NCI-H2227 (cell line): ENCODE results near the gene EIF5.

Source experiments
- DNase-seq: peaks from one replicate; lab custom pipeline; 2025; ENCODE audit not compliant: unreplicated experiment; lab: John Stamatoyannopoulos, UW

Gene EIF5

DNA sequence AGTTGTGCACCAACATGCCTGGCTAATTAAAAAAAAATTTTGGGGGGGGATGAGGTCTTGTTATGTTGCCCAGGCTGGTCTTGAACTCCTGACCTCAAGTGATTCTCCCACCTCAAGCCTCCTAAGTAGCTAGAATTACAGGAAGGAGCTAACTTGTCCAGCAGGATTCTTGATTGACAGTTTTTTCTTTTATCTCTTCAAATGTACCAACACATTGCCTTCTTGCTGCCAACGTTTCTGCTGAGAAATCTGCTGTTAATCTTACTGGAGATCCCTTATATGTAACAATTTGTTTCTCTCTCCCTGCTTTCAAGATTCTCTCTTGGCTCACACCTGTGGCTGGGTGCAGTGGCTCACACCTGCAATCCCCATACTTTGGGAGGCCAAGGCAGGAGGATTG, 28.7 kb downstream of the EIF5 start:
- peak; percentile 15 for DNase-seq

DNA sequence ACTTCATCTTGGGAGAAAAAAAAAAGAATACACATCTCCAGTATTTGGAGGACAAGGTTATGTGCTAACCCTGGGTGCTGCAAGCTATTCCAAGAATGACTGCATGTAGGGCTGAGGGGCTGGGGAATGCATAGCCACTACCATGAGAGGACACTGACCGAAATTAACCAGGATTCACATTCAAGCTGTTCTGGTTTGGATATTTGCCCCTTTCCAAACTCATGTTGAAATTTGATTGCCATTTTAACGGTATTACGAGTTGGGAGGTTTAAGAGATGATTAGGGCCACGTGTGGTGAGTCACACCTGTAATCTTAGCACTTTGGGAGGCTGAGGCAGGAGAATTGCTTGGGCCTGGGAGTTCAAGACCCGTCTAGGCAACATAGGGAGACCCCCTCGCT, 32.7 kb downstream of the EIF5 start:
- DNase-seq: no peak

DNA sequence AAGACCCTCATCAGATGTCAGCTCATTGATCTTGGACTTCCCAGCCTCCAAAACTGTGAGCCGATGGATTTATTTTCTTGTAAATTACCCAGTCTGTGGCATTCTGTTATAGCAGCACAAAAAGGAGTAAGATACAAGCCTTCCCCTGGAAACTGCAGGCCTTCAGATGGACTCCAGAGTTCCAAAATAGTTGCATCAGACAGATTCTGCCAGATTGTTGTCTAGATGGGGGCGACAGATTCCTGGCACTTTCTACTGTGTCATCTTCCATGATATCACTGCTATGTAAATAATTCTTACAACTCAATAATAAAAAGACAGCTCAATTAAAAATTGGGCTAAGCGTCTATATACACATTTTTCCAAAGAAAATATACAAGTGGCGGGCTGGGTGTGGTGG, 34.0 kb downstream of the EIF5 start:
- DNase-seq: no peak

DNA sequence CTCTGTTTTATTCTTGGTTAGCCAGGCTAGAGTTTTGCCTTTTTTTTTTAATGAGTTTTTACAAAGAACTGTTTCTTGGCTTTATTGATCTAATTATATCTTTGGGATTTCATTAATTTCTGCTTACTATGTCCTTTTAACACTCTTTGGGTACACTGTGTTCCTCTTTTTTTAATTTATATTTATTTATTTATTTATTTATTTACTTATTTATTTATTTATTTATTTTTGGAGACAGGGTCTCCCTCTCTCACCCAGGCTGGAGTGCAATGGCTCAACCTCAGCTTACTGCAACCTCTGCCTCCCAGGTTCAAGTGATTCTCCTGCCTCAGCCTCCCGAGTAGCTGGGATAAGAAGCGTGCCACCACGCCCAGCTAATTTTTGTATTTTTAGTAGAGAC, 36.0 kb downstream of the EIF5 start:
- DNase-seq: no peak

DNA sequence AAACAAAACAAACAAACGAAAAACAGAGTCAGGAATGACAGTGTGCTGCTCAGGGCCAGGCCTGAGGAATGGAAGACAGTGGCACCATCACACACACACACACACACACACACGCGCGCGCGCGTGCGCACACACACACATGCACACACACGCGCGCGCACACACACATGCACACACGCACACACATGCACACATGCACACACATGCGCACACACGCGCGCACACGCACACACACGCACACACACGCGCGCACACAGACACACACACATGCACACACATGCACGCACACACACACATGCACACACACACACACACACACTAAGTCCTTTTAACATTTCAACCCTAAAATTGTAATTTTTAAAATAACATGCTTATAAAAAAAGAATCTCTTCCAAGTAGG, 38.0 kb downstream of the EIF5 start:
- DNase-seq: no peak

DNA sequence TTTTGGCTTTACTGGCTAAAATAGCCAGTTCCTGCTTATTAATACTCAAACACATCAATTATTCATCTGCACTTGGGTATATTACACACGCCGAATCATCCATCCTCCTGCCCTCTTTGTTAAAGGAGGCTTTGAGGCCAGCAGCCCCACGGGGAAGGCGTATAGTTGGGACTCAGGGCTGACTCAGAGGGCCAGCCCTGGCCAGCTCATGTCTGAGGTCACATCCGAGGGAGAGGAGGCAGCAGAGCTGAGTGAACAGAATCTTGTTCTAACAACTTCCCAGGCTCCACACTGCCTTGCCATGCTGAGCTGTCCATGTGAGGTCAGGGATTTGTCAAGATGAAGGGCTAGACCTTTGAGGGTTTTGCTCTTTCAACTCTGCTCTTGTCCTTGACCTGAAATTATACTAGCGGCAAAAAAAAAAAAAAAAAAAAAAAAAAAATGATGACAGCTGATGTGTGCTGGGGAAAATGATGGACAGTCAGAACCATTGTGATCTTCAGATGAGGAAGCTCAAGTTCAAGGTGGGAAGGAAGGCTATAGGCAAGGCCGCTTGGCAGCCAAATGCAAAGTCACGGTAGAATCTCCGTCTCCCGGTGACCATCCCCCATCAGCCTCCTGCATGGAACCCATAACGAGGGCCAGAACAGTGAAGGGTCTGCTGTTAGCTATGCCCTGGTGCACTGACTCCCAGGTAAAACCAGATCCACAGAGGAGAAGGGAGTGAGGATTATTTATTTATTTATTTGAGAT, 38.7 kb downstream of the EIF5 start:
- DNase-seq: no peak

DNA sequence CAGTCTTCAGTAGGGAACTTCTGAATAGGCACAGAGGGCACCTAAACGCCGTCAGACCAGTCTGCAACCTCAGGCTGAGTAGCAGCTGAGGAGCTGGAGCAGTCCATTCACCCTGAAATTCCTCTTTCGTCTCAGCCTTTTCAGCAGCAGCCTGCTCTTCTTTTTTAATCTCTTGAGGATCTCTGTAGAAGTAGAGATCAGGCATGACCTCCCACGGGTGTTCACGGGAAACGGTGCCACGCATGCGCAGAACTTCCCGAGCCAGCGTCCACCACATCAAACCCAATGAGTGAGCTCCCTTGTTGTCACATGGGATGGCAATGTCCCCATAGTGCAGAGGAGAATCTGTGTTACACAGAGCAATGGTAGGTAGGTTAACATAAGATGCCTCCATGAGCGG, 40.1 kb downstream of the EIF5 start:
- peak; percentile 12 for DNase-seq

DNA sequence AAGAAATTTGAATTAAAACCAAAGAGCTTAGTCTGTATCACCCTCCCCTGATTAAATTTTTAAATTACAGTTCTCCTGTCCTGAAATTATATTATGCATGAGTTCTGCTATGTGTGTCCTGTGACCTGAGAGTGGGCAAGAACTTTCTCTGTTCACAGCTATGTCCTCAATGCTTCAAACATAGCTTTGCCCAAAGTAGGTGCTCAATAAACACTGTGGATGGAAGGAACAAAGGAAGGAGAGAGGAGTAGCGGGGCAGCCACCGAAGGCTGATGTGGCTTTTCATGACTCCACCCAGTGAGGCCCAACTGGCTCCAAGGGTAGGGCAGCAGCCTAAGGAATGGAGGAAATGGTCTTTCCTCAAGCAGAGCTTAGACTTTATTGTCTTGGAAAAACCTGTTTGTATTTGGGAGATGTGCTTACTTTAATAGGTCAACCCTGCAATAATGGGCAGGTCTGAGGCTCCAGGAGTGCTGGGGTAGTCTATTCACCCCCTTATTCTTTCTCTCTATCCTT, 43.5 kb downstream of the EIF5 start:
- no peak for DNase-seq

DNA sequence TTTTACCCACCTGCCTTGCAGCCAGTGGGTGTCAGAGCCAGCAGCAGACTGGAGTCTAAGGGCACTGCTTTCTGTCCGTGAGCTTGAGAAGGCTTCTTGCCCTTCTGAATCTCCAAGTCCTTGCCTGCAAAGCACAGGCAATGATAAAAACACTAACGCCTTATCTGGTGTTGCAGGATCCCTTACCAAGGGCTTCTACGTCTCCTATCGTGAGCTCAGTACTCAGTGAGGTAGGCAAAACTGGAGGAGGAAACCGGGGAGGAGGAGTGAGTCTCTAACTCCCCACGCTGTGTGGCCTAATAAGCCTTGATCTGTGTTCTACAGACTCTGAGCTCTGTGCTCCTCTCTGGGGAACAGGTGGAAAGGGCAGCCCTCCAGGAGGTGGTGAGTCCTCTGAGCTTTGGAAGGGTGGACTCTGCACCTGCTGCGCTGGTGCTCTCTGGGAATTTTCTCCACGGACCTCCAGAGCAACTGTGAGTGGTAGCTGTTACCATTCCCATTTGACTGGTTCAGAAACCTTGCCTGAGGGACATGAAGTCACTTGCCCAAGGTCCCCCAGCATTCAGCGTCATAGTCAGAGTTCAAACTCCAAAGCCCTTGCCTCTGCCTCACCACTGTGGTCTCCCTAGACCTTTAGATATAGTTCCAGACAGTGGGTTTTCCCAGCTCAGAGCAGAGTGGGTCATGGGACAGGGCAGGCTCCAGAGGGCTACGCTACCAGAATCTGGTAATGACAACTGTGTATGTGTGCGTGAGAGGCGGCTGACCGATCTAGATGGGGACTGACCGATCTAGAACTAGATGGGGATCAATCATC, 44.2 kb downstream of the EIF5 start:
- no peak for DNase-seq

DNA sequence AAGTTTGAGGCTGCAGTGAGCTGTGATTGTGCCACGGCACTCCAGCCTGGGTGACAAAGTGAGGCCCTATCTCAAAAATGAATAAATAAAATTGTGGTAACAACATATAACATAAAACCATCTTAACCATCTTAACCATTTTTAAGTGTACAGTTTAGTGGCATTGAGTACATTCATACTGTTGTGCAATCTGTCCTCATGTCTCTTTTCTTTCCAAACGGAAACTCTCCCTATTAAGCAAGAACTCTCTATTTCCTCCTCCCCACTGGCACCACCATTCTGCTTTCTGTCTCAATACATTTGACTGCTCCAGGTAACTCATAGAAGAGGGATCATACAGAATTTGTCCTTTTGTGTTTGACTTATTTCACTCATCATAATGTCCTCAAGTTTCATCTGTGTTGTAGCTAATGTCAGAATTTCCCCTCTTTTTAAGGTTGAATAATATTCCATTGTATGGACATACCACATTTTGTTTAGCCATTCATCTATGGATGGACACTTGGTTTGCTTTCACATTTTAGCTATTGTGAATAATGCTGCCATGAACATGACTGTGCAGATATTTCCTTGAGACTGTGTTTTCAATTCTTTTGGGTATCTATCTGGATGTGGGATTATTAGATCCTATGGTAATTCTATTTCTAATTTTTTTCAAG, 46.8 kb downstream of the EIF5 start:
- no peak for DNase-seq

DNA sequence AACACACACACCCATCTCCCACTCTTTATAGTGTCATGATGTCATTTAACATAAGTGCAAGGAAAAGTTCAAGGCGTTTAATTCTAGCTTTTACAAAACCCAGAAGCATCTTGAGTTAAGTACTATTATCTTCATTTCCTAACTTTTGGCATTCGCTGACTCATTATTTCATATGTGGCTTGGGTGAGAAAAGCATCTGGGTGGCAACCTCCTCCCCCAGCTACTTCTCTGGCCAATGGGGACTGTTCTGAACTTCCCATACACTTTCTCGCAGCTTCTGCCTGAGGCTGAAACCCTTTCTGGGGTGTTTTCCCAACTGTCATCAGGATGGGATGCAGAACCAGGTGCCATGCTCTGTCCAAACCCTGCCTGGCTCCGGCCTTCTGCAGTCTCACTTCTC, 48.3 kb downstream of the EIF5 start:
- no peak for DNase-seq

DNA sequence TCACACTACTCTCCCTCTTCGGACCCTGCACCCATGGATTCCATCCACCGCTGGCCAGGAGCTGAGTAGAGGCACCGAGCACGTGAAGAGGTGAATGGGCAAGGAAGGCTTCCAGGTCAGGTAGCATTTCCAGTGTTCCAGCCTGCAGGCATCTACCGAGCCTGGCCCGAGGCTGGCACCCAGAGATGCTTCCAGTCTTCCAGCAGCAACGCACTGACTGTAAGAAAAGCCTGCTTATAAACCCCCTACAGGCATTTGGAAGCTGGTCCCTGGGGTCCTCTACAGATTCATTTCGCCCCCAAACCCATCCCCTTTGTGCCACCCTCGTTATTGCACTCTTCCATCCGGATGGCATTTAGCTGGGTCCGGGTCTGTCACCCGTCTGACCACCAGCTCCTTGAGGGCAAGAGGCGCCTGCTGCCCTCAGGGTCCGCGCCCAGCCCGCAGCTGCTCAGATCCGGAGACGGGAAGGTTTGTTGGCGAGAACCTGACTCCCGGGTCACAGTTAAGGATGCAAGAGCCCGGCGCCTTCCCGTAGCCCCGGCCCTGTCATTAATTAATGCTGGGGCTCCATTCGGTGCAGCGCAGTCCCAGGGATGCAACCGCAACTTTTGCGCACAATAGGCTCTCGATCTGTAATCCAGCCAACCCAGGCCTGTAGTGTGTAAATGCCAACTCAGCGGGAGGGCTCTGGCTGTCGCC, 50.6 kb downstream of the EIF5 start:
- DNase-seq: no peak

DNA sequence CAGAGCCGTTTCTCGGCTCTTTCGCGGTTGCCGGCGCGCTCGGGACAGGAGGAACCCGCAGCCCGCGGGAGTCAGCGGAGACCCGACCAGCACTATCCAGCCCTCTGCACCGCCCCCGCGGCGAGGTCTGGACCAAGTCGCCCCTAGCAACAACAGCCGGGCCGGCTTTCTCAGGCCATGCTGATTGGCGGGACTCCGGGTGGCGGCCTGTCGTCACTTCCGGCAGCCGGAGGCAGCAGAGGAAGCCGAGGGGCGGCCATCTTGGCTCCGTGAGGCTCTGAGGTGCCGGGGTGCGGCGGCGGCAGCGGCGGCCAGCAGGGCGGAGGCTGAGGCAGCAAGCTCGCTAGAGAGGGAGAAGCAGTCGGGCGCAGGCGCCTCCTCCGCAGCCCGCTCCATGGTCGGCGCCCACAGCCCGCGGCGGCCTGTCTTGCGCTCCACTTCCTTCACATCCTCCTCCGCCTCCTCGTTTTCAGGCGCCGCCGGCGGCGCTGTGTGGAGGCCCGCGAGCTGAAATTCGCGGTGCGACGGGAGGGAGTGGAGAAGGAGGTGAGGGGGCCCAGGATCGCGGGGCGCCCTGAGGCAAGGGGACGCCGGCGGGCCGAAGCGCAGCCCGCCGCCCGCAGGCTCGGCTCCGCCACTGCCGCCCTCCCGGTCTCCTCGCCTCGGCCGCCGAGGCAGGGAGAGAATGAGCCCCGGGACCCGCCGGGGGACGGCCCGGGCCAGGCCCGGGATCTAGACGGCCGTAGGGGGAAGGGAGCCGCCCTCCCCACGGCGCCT, 51.3 kb downstream of the EIF5 start, which contains the start of gene MARK3:
TSS of gene MARK3 (plus strand) at position 264 of the 777 bp plus-strand sequence. CDS start 615 bp downstream, outside the sequence.
- DNase-seq: peak; percentile 97

DNA sequence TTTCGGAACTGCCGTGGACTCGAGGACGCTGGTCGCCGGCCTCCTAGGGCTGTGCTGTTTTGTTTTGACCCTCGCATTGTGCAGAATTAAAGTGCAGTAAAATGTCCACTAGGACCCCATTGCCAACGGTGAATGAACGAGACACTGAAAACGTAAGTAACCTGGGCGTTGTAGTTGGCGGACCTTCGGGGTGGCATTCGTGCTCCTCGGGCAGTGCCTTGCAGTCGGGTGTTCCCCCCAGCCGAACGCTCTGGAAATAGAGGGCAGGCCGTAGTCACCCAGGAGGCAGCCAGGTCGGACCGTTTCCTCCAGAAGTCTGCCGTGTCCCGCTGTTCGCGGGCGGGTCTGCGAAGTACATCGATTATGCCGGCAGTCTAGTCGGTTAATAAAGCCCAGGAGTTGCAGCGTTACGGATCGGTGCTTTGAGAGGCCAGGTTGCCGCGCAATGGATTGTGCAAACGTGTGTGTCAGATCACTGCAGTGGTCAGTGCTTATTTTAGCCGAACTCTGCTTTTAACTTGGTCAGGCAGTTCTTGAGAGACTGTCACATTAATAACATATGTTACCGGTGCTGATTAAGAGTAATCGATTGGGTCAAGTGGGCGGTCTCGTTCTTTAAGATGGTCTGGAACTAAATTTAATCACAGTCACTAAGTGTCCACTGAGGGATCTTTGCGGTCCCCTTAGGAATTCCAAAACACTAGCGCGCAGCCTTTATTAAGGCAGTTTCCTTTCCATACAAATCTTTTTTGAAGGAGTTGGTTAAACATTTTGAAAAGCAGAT, 52.1 kb downstream of the EIF5 start:
- DNase-seq: peak; percentile 35

DNA sequence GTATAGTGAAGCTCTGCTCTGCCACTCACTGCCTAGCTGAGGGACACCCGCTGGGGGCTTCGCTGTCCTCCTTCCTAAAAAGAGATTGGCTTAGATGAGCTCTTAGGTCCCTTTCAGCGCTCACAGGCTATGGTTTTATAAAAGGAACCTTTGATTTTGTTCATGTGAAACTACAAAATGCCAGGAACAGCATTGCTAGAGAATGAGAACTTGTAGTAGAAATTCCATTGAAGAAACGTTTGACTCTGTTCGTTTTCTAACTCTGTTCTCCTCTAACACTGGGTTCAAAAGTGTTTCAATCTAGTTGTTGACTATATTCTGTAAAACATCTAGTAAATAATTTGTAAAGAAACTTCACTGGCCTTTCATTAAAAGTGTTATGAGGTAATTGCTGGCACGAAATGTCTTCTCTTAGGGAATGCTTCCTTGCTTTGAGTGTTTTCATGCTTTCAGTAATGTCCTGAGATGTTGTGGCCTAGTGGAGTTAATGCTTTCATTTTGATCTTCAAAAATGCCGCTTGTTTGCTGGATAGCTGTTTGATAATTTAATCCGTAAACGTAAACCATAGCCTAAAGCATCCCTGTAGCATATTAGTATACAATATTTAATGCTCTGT, 52.8 kb downstream of the EIF5 start:
- peak; percentile 7 for DNase-seq

DNA sequence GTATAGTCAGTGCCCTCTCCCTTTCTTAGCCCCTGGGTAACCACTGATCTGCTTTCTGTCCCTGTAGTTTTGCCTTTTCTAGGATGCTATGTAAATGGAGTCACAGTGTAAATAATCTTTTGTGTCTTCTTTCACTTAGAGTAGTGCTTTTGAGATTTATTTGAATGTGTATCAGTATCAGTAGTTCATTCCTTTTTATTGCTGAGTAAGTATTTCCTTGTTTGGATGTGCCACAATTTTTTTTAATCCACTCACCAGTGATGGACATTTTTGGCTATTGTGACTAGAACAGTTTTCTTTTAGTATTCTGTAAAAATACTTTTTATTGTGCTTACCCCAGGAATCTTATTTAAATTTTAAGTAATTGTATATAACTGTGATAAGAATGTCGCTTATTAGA, 54.6 kb downstream of the EIF5 start:
- no peak for DNase-seq

DNA sequence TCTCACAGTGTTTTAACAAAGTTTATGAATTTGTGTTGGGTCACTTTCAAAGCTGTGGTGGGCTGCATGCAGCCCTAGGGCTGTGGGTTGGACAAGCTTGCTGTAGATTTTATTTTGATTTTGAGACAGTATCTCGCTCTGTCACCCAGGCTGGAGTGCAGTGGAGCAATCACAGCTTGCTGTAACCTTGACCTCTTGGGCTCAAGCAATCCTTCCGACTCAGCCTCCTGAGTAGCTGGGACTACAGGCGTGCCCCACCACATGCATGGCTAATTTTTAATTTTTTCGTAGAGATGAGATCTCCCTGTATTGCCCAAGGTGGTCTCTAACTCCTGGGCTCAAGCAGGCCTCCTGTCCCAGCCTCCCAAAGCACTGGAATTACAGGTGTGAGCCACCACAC, 56.6 kb downstream of the EIF5 start:
- DNase-seq: no peak

DNA sequence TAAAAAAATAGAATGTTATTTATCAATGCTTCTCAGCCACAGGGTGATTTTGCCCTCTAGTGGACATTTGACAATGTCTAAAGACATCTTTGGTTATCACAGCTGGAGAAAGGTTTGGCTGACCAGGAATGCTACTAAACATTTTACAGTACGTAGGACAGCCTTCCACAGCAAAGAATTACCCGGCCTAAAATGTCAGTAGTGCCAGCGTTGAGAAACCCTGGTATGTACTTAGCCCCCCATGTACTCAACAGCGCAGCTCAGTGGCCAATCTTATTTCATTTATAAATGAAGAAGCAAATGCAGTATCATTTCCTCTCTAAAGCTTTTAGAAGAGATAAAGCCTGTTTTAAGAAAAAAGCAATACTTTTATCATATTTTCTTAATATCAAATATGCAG, 57.0 kb downstream of the EIF5 start:
- DNase-seq: peak; percentile 56

DNA sequence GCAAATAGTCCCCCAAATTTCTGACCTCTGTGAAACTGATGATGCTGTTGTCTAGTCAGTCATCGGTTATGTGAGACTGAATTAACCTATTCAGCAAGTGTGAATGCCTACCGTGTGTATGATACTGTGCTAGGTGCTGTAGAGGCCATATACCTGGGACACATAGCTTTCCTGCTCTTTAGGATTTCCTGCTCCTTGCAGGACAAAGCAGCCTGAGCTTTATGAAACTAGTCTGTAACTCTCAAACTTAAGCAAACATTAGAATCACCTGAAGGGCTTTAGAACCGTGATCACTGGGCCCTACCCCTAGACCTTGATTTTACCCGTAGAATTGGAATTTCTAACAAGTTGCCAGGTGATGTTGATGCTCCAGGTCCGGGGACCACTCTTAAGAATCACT, 58.1 kb downstream of the EIF5 start:
- no peak for DNase-seq
